GM12878 (cell line): ENCODE measurements around the gene NFE2.

Source experiments
- KLF5 ChIP-seq: fragments of 450-650 bp; IDR thresholded peaks from 2 replicates; pipeline ENCODE4 v1.6.1; 2014; ENCODE audit warnings: mild to moderate bottlenecking; ENCODE audit not compliant: partially characterized antibody
- MXI1 ChIP-seq: fragments of 150-350 bp; IDR thresholded peaks from 2 replicates; pipeline ENCODE4 v1.6.1; 2011; ENCODE audit warnings: low read depth, mild to moderate bottlenecking, inconsistent platforms, low read length, improper control_type of control experiment
- POLR2A ChIP-seq: IDR thresholded peaks from 2 replicates; pipeline ENCODE4 v1.6.1; 2011; ENCODE audit warnings: low read depth, mild to moderate bottlenecking, low read length
- YY1 ChIP-seq: IDR thresholded peaks from 2 replicates; pipeline ENCODE4 v1.6.1; 2011; ENCODE audit warnings: low read depth, mild to moderate bottlenecking, low read length
- ZNF592 ChIP-seq: fragments of 450-650 bp; IDR thresholded peaks from 2 replicates; pipeline ENCODE4 v1.6.1; 2017; ENCODE audit warnings: mild to moderate bottlenecking, moderate library complexity
- TF ChIP-seq, protein P1 (sequence below), 3 experiments: IDR thresholded peaks in 2 of 3; conservative IDR thresholded peaks in 1 of 3; 2 replicates each; pipeline ENCODE4 v1.5.1; 2011; ENCODE audit warnings: low read depth in 3 of 3, low read length in 3 of 3, mild to moderate bottlenecking in 3 of 3, control low read depth in 2 of 3, moderate library complexity in 2 of 3, inconsistent platforms in 1 of 3, mixed read lengths in 1 of 3; ENCODE audit not compliant: control insufficient read depth in 2 of 3, insufficient read depth in 1 of 3; ENCODE audit errors: extremely low read depth in 1 of 3

DNA sequence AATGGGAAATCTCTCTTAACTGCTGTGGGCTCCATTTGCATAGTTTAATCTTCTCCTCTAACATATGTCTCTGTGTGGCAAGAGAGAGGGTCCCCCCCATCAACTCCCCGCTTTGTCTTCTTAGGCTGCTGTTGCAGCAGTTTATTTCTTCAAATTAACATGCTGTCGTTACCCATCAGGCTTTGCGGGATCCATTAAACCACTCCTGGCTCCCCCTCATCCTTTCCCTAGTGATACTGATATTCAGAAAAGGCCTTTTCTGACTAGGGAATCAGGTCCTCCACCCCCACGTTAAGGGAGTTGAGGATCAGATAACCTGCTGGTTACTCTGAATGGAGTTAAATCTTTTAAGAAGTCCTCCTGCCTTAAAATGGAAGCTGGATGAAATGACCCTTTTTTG lies 48.2 kb upstream of the NFE2 start:
- TF ChIP-seq, protein P1, sequence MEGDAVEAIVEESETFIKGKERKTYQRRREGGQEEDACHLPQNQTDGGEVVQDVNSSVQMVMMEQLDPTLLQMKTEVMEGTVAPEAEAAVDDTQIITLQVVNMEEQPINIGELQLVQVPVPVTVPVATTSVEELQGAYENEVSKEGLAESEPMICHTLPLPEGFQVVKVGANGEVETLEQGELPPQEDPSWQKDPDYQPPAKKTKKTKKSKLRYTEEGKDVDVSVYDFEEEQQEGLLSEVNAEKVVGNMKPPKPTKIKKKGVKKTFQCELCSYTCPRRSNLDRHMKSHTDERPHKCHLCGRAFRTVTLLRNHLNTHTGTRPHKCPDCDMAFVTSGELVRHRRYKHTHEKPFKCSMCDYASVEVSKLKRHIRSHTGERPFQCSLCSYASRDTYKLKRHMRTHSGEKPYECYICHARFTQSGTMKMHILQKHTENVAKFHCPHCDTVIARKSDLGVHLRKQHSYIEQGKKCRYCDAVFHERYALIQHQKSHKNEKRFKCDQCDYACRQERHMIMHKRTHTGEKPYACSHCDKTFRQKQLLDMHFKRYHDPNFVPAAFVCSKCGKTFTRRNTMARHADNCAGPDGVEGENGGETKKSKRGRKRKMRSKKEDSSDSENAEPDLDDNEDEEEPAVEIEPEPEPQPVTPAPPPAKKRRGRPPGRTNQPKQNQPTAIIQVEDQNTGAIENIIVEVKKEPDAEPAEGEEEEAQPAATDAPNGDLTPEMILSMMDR (IDR thresholded peaks at IDR 0.05 in 2 of 3, conservative IDR thresholded peaks at IDR 0.05 in 1 of 3; ENCODE audit: control insufficient read depth in 2 of 3, extremely low read depth in 1 of 3, insufficient read depth in 1 of 3, low read depth in 3 of 3, low read length in 3 of 3), result no peak
- TF ChIP-seq ZNF592, result no peak
- TF ChIP-seq YY1, result no peak
- TF ChIP-seq MXI1, result no peak
- no peak for TF ChIP-seq KLF5
- TF ChIP-seq POLR2A, result no peak
